Endodermal cell (in vitro differentiated cells): ENCODE measurements around the gene COL4A5. TPM values are rescaled to one million over a fixed set of nuclear protein-coding genes. Genes with fewer than 3 reads are reported as not detected.
"Not testable (repeated sequence)": the region's sequence is repeated elsewhere in the genome, so short reads cannot be mapped to it uniquely, and the experiment has no call there.

ENCODE experiments used
- DNase-seq: peaks from one replicate; pipeline ENCODE4 v3.0.0-alpha.2; 2017
- H3K27ac ChIP-seq: 2 replicates; pipeline ENCODE4 v1.5.1; 2013; ENCODE audit warnings: mild to moderate bottlenecking, low read depth, low read length, moderate library complexity
- H3K27me3 ChIP-seq: 2 replicates; pipeline ENCODE4 v1.6.1; 2013; ENCODE audit warnings: mild to moderate bottlenecking, low read length, moderate library complexity; ENCODE audit not compliant: insufficient read depth, control insufficient read depth, poor library complexity, severe bottlenecking
- H3K36me3 ChIP-seq: 2 replicates; pipeline ENCODE4 v1.7.0; 2013; ENCODE audit warnings: mild to moderate bottlenecking, low read length, moderate library complexity; ENCODE audit not compliant: control insufficient read depth, insufficient read depth
- H3K4me1 ChIP-seq: one replicate; pipeline ENCODE4 v1.7.0; 2013; ENCODE audit warnings: low read length; ENCODE audit not compliant: control insufficient read depth, insufficient read depth
- H3K4me3 ChIP-seq: 2 replicates; pipeline ENCODE4 v1.5.1; 2013; ENCODE audit warnings: mild to moderate bottlenecking, low read length, moderate library complexity
- H3K9ac ChIP-seq: 2 replicates; pipeline ENCODE4 v1.6.1; 2013; ENCODE audit warnings: mild to moderate bottlenecking, low read length, moderate library complexity; ENCODE audit not compliant: poor library complexity, severe bottlenecking; ENCODE audit errors: extremely low read depth
- H3K9me3 ChIP-seq: 2 replicates; pipeline ENCODE4 v1.6.1; 2013; ENCODE audit warnings: mild to moderate bottlenecking, low read length, moderate library complexity; ENCODE audit not compliant: control insufficient read depth
- H3K27ac Mint-ChIP-seq: 2 replicates; pipeline ENCODE4 v1.8.0; 2020; ENCODE audit warnings: mixed read lengths
- H3K27me3 Mint-ChIP-seq: 2 replicates; pipeline ENCODE4 v1.8.0; 2021; ENCODE audit warnings: mild to moderate bottlenecking, mixed read lengths; ENCODE audit not compliant: insufficient read depth
- H3K36me3 Mint-ChIP-seq: 2 replicates; pipeline ENCODE4 v1.8.0; 2020; ENCODE audit warnings: low read depth, mixed read lengths
- H3K4me1 Mint-ChIP-seq: 2 replicates; pipeline ENCODE4 v1.8.0; 2020; ENCODE audit warnings: mixed read lengths
- H3K4me3 Mint-ChIP-seq: 2 replicates; pipeline ENCODE4 v1.8.0; 2020; ENCODE audit warnings: mild to moderate bottlenecking, moderate library complexity, mixed read lengths
- H3K9me3 Mint-ChIP-seq: 2 replicates; pipeline ENCODE4 v1.8.0; 2020; ENCODE audit warnings: mild to moderate bottlenecking, mixed read lengths
- CTCF ChIP-seq: fragments of 200-600 bp; sonication (generic); conservative IDR thresholded peaks from 2 replicates; pipeline ENCODE4 v1.5.0; 2021; ENCODE audit warnings: antibody characterized with exemption, mild to moderate bottlenecking
- WGBS, 2 experiments: methylation state at CpG; one replicate each; pipeline versions ENCODE4 v1.1.5 to v1.1.7; 2013; ENCODE audit warnings: missing lambda C conversion rate in 2 of 2, mixed read lengths in 1 of 2; ENCODE audit not compliant: insufficient coverage in 1 of 2, insufficient read length in 1 of 2; 5-methylcytosine and 5-hydroxymethylcytosine counted together
- total RNA-seq, 2 donors: library from RNA; stranded (reverse); fragmentation: NEBNext Ultra II Directional in 1 of 2; extraction: Animal tissue kit (Norgen Biotek cat#: 25700) in 1 of 2; gene quantifications; 2 replicates in 1 of 2; 3 replicates in 1 of 2; pipeline ENCODE4 v1.2.1, GENCODE V29; 2021

COL4A5 gene
- total RNA-seq, 2 donors from 2014 or later, result 212 to 365 TPM

GRCh38 chrX:108464604-108465003 lies 25.0 kb downstream of the COL4A5 start:
- H3K4me3 ChIP-seq, result no peak overlapping the region

GRCh38 chrX:108468486-108468885 lies 28.8 kb downstream of the COL4A5 start:
- Mint-ChIP-seq H3K4me1 (peaks cover 2% of the 10 kb centered on the region), H3K4me3 (no peak overlapping the region), H3K36me3 (peaks cover 47% of the 10 kb centered on the region), H3K9me3 (peaks cover 13% of the 10 kb centered on the region), H3K27me3 (no peaks in the 10 kb centered on the region), H3K27ac (no peak overlapping the region)
- Histone ChIP-seq H3K27me3 (no peaks in the 10 kb centered on the region), H3K9ac (no peak overlapping the region), H3K36me3 (no peaks in the 10 kb centered on the region), H3K9me3 (peaks cover 6% of the 10 kb centered on the region), H3K4me1 (no peaks in the 10 kb centered on the region), H3K4me3 (no peak overlapping the region), H3K27ac (no peak overlapping the region)
- DNase-seq, result no peak
- 88% methylated on average over 1 of the region's 1 CpG; no CpG with 5 or more reads in 1 of the 2 experiments for WGBS, 2 experiments
- TF ChIP-seq CTCF, result no peak

More at GRCh38 chrX:108464604-108465003, 25.0 kb downstream of the COL4A5 start:
- H3K27me3 ChIP-seq, result no peaks in the 10 kb centered on the region
- peaks cover 2% of the 10 kb centered on the region for H3K4me1 Mint-ChIP-seq
- H3K9me3 Mint-ChIP-seq, result no peaks in the 10 kb centered on the region
- H3K4me3 Mint-ChIP-seq, result no peak overlapping the region
- no peak overlapping the region for H3K27ac ChIP-seq
- no peak overlapping the region for H3K27ac Mint-ChIP-seq
- H3K36me3 ChIP-seq, result no peaks in the 10 kb centered on the region
- 82 to 88% methylated on average over 2 to 3 of the region's 3 CpGs for WGBS, 2 experiments
- DNase-seq, result no peak
- TF ChIP-seq CTCF, result no peak
- peaks cover 28% of the 10 kb centered on the region for H3K36me3 Mint-ChIP-seq
- H3K9me3 ChIP-seq, result peaks cover under 1% of the 10 kb centered on the region
- H3K4me1 ChIP-seq, result no peaks in the 10 kb centered on the region
- H3K27me3 Mint-ChIP-seq, result no peaks in the 10 kb centered on the region
- no peak overlapping the region for H3K9ac ChIP-seq

GRCh38 chrX:108473979-108474378 lies 34.3 kb downstream of the COL4A5 start:
- H3K4me3 ChIP-seq, result no peak overlapping the region
- DNase-seq, result no peak
- no peaks in the 10 kb centered on the region for H3K27me3 ChIP-seq
- no peak overlapping the region for H3K27ac Mint-ChIP-seq
- no peak overlapping the region for H3K9ac ChIP-seq
- no peaks in the 10 kb centered on the region for H3K27me3 Mint-ChIP-seq
- H3K4me1 ChIP-seq, result no peaks in the 10 kb centered on the region
- no peak overlapping the region for H3K27ac ChIP-seq
- peaks cover 6% of the 10 kb centered on the region for H3K36me3 ChIP-seq
- H3K4me3 Mint-ChIP-seq, result no peak overlapping the region
- H3K4me1 Mint-ChIP-seq, result no peaks in the 10 kb centered on the region
- peaks cover 6% of the 10 kb centered on the region for H3K9me3 ChIP-seq
- TF ChIP-seq CTCF, result no peak
- H3K9me3 Mint-ChIP-seq, result peaks cover 13% of the 10 kb centered on the region
- peaks cover 59% of the 10 kb centered on the region for H3K36me3 Mint-ChIP-seq

GRCh38 chrX:108481528-108481927 lies 41.9 kb downstream of the COL4A5 start:
- Histone ChIP-seq H3K36me3 (peaks cover 37% of the 10 kb centered on the region), H3K9me3 (peaks cover 19% of the 10 kb centered on the region)
- Mint-ChIP-seq H3K36me3 (peaks cover 89% of the 10 kb centered on the region), H3K9me3 (peaks cover 41% of the 10 kb centered on the region), H3K4me1 (peaks cover 35% of the 10 kb centered on the region)
- 97 to 100% methylated on average over 5 to 6 of the region's 6 CpGs for WGBS, 2 experiments
- not testable (repeated sequence) for H3K27ac ChIP-seq, H3K27ac Mint-ChIP-seq, H3K4me1 ChIP-seq, H3K4me3 ChIP-seq, DNase-seq, H3K27me3 Mint-ChIP-seq, H3K9ac ChIP-seq, H3K4me3 Mint-ChIP-seq, H3K27me3 ChIP-seq
